Fibroblast of skin of back (primary cell): ENCODE results near the gene RAPGEF2. TPM values are rescaled to one million over a fixed set of nuclear protein-coding genes. Genes with fewer than 3 reads are reported as not detected.
"Not testable (repeated sequence)": the region's sequence is repeated elsewhere in the genome, so short reads cannot be mapped to it uniquely, and the experiment has no call there.

ENCODE experiments used
- DNase-seq: peaks from one replicate; pipeline ENCODE4 v3.0.0-alpha.2; 2013
- polyA plus RNA-seq, 2 experiments: library from polyadenylated mRNA; unstranded; fragments of 120-200 nt; gene quantifications; one replicate each; pipeline ENCODE4 v1.2.1, GENCODE V29; 2013; ENCODE audit not compliant: insufficient read length in 2 of 2

The RAPGEF2 gene
- 17.1 TPM for polyA plus RNA-seq (2013, experiment 1 of 2; ENCODE audit: insufficient read length)
- 13.3 TPM for polyA plus RNA-seq (2013, experiment 2 of 2; ENCODE audit: insufficient read length)

- peak; percentile 96 for DNase-seq
Measured at GRCh38 chr4:159102622-159103383, at the start of gene RAPGEF2. Gene RAPGEF2, plus strand, starts transcription at chr4:159103079. Its CDS starts 1,084 bp downstream, at chr4:159104163.

GRCh38 chr4:159055833-159056232 is 47.0 kb upstream of the RAPGEF2 start:
- DNase-seq = no peak

- DNase-seq = no peak
Measured at GRCh38 chr4:159060161-159060560, 42.7 kb upstream of the RAPGEF2 start.

GRCh38 chr4:159062381-159062780 is 40.5 kb upstream of the RAPGEF2 start:
- DNase-seq = no peak

- no peak for DNase-seq
Measured at GRCh38 chr4:159065513-159066240, 37.2 kb upstream of the RAPGEF2 start.

- not testable (repeated sequence) for DNase-seq
Measured at GRCh38 chr4:159068139-159068538, 34.7 kb upstream of the RAPGEF2 start.

- peak; percentile 90 for DNase-seq
Measured at GRCh38 chr4:159069922-159070321, 33.0 kb upstream of the RAPGEF2 start.

GRCh38 chr4:159070742-159071141 is 32.1 kb upstream of the RAPGEF2 start:
- peak; percentile 86 for DNase-seq

GRCh38 chr4:159071178-159071968 is 31.5 kb upstream of the RAPGEF2 start:
- DNase-seq = peak; percentile 79

- peak; percentile 24 for DNase-seq
Measured at GRCh38 chr4:159071969-159072765, 30.7 kb upstream of the RAPGEF2 start.

- peak; percentile 86 for DNase-seq
Measured at GRCh38 chr4:159075531-159075932, 27.3 kb upstream of the RAPGEF2 start.

GRCh38 chr4:159077018-159077417 is 25.9 kb upstream of the RAPGEF2 start:
- DNase-seq = not testable (repeated sequence)

GRCh38 chr4:159077702-159078495 is 25.0 kb upstream of the RAPGEF2 start:
- no peak for DNase-seq

- no peak for DNase-seq
Measured at GRCh38 chr4:159079074-159079473, 23.8 kb upstream of the RAPGEF2 start.

GRCh38 chr4:159086606-159087005 is 16.3 kb upstream of the RAPGEF2 start:
- no peak for DNase-seq

GRCh38 chr4:159090255-159090654 is 12.6 kb upstream of the RAPGEF2 start:
- no peak for DNase-seq

GRCh38 chr4:159094156-159094555 is 8.7 kb upstream of the RAPGEF2 start:
- DNase-seq = not testable (repeated sequence)

GRCh38 chr4:159096434-159096833 is 6.4 kb upstream of the RAPGEF2 start:
- DNase-seq = no peak

GRCh38 chr4:159097144-159097543 is 5.7 kb upstream of the RAPGEF2 start:
- no peak for DNase-seq

GRCh38 chr4:159097785-159098184 is 5.1 kb upstream of the RAPGEF2 start:
- DNase-seq = no peak

- no peak for DNase-seq
Measured at GRCh38 chr4:159098482-159099127, 4.3 kb upstream of the RAPGEF2 start.
